MCF 10A (cell line): ENCODE data around the gene ZKSCAN5. TPM values are rescaled to one million over a fixed set of nuclear protein-coding genes. Genes with fewer than 3 reads are reported as not detected.
"Not testable (repeated sequence)": the region's sequence is repeated elsewhere in the genome, so short reads cannot be mapped to it uniquely, and the experiment has no call there.

Source experiments
- BruUV-seq: library from RNA; stranded (reverse); fragments of 400-500 nt; replicated peaks from 2 replicates; lab custom pipeline; 2021; lab: Mats Ljungman, UMichigan
- CTCF ChIA-PET: fragments of 300-600 bp; sonication (Branson Sonifier 250); formaldehyde crosslinking; extraction: SDS; loops from one replicate; lab custom pipeline; 2021; ENCODE audit warnings: antibody characterized with exemption, inconsistent platforms; lab: Yijun Ruan, JAX
- POLR2A ChIA-PET: fragments of 300-600, 350-650 bp; sonication (Branson Sonifier 250); formaldehyde crosslinking; extraction: SDS; loops from one replicate; lab custom pipeline; 2020; ENCODE audit warnings: antibody characterized with exemption, inconsistent platforms; lab: Yijun Ruan, JAX
- DNase-seq: peaks from one replicate; pipeline ENCODE4 v3.0.0-alpha.2; 2018; ENCODE audit not compliant: unreplicated experiment
- H3K27ac Mint-ChIP-seq: one replicate; pipeline ENCODE4 v1.8.0; 2022; ENCODE audit warnings: mild to moderate bottlenecking, low read depth, mixed read lengths; ENCODE audit not compliant: unreplicated experiment
- H3K27me3 Mint-ChIP-seq: one replicate; pipeline ENCODE4 v1.8.0; 2022; ENCODE audit warnings: mixed read lengths; ENCODE audit not compliant: insufficient read depth, unreplicated experiment
- H3K36me3 Mint-ChIP-seq: one replicate; pipeline ENCODE4 v1.8.0; 2022; ENCODE audit warnings: mild to moderate bottlenecking, moderate library complexity, mixed read lengths; ENCODE audit not compliant: insufficient read depth, unreplicated experiment
- H3K4me1 Mint-ChIP-seq: one replicate; pipeline ENCODE4 v1.8.0; 2022; ENCODE audit warnings: mixed read lengths; ENCODE audit not compliant: insufficient read depth, unreplicated experiment
- H3K4me3 Mint-ChIP-seq: one replicate; pipeline ENCODE4 v1.8.0; 2022; ENCODE audit warnings: mild to moderate bottlenecking, moderate library complexity, mixed read lengths; ENCODE audit not compliant: unreplicated experiment
- H3K9me3 Mint-ChIP-seq: one replicate; pipeline ENCODE4 v1.8.0; 2022; ENCODE audit warnings: mixed read lengths; ENCODE audit not compliant: unreplicated experiment
- intact Hi-C: fragments of 100-400 bp; cut with micrococcal nuclease; formaldehyde crosslinking; loops from 2 replicates; pipeline ENCODE4 v1.14.1; 2022
- total RNA-seq: library from RNA; stranded (reverse); gene quantifications from 2 replicates; pipeline ENCODE4 v1.2.3, GENCODE V29; 2022
- TF ChIP-seq, protein P1 (sequence below): fragments of 200-600 bp; IDR thresholded peaks from one replicate; pipeline ENCODE4 v1.8.0; 2022; ENCODE audit warnings: antibody characterized with exemption, mild to moderate bottlenecking; ENCODE audit not compliant: unreplicated experiment

The ZKSCAN5 gene
- total RNA-seq, 1 experiment from 2014 or later: 13.6 TPM

- H3K4me3 Mint-ChIP-seq: no peak overlapping the region
- peaks cover 4% of the 10 kb centered on the region for H3K36me3 Mint-ChIP-seq
- no TSS peak for BruUV-seq
- intact Hi-C loops: no loop called here
- DNase-seq: no peak
- ChIA-PET POLR2A (interaction anchor here (0.5 to 0.6 kb wide), 2 partner anchors 11 kb away, joined by 3 read pairs; partner anchors contain the start of gene FAM200A), CTCF (interaction anchor here (0.7 to 1.0 kb wide), 2 partner anchors 27 to 448 kb away, joined by 4 to 5 read pairs; no protein-coding TSS in a partner anchor)
- no peaks in the 10 kb centered on the region for H3K4me1 Mint-ChIP-seq
- peaks cover 7% of the 10 kb centered on the region for H3K9me3 Mint-ChIP-seq
- TF ChIP-seq, protein P1, sequence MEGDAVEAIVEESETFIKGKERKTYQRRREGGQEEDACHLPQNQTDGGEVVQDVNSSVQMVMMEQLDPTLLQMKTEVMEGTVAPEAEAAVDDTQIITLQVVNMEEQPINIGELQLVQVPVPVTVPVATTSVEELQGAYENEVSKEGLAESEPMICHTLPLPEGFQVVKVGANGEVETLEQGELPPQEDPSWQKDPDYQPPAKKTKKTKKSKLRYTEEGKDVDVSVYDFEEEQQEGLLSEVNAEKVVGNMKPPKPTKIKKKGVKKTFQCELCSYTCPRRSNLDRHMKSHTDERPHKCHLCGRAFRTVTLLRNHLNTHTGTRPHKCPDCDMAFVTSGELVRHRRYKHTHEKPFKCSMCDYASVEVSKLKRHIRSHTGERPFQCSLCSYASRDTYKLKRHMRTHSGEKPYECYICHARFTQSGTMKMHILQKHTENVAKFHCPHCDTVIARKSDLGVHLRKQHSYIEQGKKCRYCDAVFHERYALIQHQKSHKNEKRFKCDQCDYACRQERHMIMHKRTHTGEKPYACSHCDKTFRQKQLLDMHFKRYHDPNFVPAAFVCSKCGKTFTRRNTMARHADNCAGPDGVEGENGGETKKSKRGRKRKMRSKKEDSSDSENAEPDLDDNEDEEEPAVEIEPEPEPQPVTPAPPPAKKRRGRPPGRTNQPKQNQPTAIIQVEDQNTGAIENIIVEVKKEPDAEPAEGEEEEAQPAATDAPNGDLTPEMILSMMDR: no peak
- no peaks in the 10 kb centered on the region for H3K27me3 Mint-ChIP-seq
- no peak overlapping the region for H3K27ac Mint-ChIP-seq
Measured at GRCh38 chr7:99541212-99541611, 36.8 kb downstream of the ZKSCAN5 start.

DNA sequence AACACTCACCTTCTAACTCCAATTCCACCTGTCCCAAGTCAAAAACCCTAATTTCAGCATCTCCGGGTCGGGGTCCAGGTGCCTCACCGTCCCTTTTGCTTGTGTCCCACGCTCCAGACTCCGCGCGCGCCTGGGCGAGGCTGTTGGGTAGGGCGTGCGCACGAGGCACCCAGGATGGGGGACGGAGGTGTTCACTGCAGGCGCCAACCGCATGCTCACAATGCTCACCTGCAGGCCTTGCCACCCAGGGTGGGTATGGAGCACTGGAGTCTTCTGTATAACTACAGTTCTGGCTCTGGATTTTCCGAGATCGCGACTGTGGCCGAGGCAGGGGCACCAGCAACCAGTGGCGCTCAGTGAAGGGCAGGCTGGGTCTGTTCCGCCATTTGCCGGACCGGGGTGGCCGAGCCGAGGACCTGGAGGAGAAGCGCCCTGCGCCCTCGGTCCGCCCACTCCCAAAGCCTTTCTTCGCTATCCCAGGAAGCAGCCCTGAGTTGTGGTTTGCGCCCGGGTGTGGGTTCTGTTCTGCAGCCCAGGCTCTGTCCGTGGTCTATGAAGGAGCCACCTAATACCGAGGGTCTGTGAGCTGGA lies 38.7 kb downstream of the ZKSCAN5 start:
- CTCF ChIA-PET: interaction anchor here (0.7 kb wide), 1 partner anchor 15 kb away, joined by 4 read pairs; no protein-coding TSS in a partner anchor
- peaks cover 9% of the 10 kb centered on the region for H3K36me3 Mint-ChIP-seq
- POLR2A ChIA-PET: no interaction called here
- H3K4me3 Mint-ChIP-seq: no peak overlapping the region
- H3K4me1 Mint-ChIP-seq: no peaks in the 10 kb centered on the region
- BruUV-seq: no TSS peak
- no peak for DNase-seq
- no peaks in the 10 kb centered on the region for H3K27me3 Mint-ChIP-seq
- H3K27ac Mint-ChIP-seq: no peak overlapping the region
- TF ChIP-seq, protein P1: no peak
- intact Hi-C loops: no loop called here
- H3K9me3 Mint-ChIP-seq: peaks cover 4% of the 10 kb centered on the region

DNA sequence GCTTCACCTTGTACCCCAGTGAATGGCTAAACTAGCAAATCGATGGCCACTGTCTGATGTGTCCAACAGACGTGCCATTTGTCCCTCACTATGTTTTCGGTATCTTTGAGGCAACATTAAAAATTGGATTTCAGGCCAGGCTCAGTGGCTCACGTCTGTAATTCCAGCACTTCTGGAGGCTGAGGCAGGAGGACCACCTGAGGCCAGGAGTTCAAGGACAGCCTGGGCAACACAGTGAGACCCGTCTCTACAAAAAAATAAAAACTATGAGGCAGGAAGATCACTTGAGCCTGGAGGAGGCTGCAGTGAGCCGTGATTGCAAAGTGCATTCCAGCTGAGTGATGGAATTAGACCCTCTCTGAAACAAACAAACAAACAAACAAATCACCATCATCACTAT lies 39.5 kb downstream of the ZKSCAN5 start:
- no peak for DNase-seq
- CTCF ChIA-PET: interaction anchor here (0.6 to 0.7 kb wide), 2 partner anchors 13 to 16 kb away, joined by 3 to 4 read pairs; no protein-coding TSS in a partner anchor
- H3K27me3 Mint-ChIP-seq: no peaks in the 10 kb centered on the region
- intact Hi-C loops: no loop called here
- H3K27ac Mint-ChIP-seq: no peak overlapping the region
- POLR2A ChIA-PET: no interaction called here
- peaks cover 14% of the 10 kb centered on the region for H3K36me3 Mint-ChIP-seq
- H3K4me3 Mint-ChIP-seq: no peak overlapping the region
- no TSS peak for BruUV-seq
- peaks cover 7% of the 10 kb centered on the region for H3K9me3 Mint-ChIP-seq
- TF ChIP-seq, protein P1: no peak
- no peaks in the 10 kb centered on the region for H3K4me1 Mint-ChIP-seq

DNA sequence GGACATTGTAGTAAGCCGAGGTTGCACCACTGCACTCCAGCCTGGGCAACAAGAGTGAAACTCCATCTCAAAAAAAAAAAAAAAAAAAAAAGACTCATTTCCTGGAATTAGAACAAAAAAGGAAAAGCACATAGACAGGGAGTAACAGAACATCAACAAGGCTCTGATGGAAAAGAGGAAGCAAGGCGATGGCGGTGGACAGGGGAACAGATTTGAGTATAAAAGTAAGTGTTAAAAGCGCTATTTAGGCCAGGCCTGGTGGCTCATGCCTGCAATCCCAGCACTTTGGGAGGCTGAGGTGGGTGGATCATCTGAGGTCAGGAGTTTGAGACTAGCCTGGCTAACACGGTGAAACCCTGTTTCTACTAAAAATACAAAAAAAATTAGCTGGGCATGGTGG lies 40.8 kb downstream of the ZKSCAN5 start:
- not testable (repeated sequence) for H3K27ac Mint-ChIP-seq

GRCh38 chr7:99549545-99549944 lies 45.1 kb downstream of the ZKSCAN5 start:
- intact Hi-C loops, H3K27ac Mint-ChIP-seq, H3K4me1 Mint-ChIP-seq, H3K27me3 Mint-ChIP-seq, BruUV-seq, H3K9me3 Mint-ChIP-seq, CTCF ChIA-PET, H3K4me3 Mint-ChIP-seq, DNase-seq: not testable (repeated sequence)
- POLR2A ChIA-PET: interaction anchor here (1.9 kb wide), 1 partner anchor 8 kb away, joined by 6 read pairs; the partner anchor contains the start of gene ZNF655
- H3K36me3 Mint-ChIP-seq: peaks cover 23% of the 10 kb centered on the region

More for the DNA sequence above, 40.8 kb downstream of the ZKSCAN5 start:
- H3K9me3 Mint-ChIP-seq, POLR2A ChIA-PET, intact Hi-C loops, DNase-seq, H3K4me3 Mint-ChIP-seq, H3K27me3 Mint-ChIP-seq, H3K4me1 Mint-ChIP-seq, CTCF ChIA-PET, BruUV-seq: not testable (repeated sequence)
- H3K36me3 Mint-ChIP-seq: peaks cover 20% of the 10 kb centered on the region
